Sciatic nerve (tissue), 2 donors: ENCODE results near the gene SMC5. TPM values are rescaled to one million over a fixed set of nuclear protein-coding genes. Genes with fewer than 3 reads are reported as not detected.
"Not testable (repeated sequence)": the region's sequence is repeated elsewhere in the genome, so short reads cannot be mapped to it uniquely, and the experiment has no call there.

Source experiments
- ATAC-seq: fragments of 200-7000 bp; cut with Tn5 transposase; one replicate; pipeline ENCODE4 v1.9.1; 2020; ENCODE audit warnings: mild to moderate bottlenecking, moderate library complexity
- DNase-seq: peaks from one replicate; pipeline ENCODE4 v3.0.0-alpha.2; 2020; ENCODE audit warnings: low spot score
- intact Hi-C: fragments of 100-400 bp; cut with DNase I; formaldehyde crosslinking; loops from one replicate; pipeline ENCODE4 v1.14.2; 2022
- total RNA-seq: library from RNA; stranded (reverse); fragmentation: NEBNext Ultra II Directional; extraction: Animal tissue kit (Norgen Biotek cat#: 25700); gene quantifications from one replicate; pipeline ENCODE4 v1.2.1, GENCODE V29; 2021
- donor health status: DM: no; HTN: no; CAD: no.
- donor health status: DM: no; HTN: no; CAD: no.

Gene SMC5
- total RNA-seq, 1 donor from 2014 or later, result 52.9 TPM

GRCh38 chr9:70261131-70261870 is 2.5 kb downstream of the SMC5 start:
- ATAC-seq, result no peak
- no peak for DNase-seq
- intact Hi-C loops, result no loop called here

GRCh38 chr9:70262366-70262765 is 3.6 kb downstream of the SMC5 start:
- DNase-seq, result no peak
- ATAC-seq, result no peak
- intact Hi-C loops, result no loop called here

- DNase-seq, result no peak
- ATAC-seq, result no peak
- intact Hi-C loops, result no loop called here
These were observed 4.2 kb downstream of the SMC5 start for GRCh38 chr9:70262948-70263347.

- intact Hi-C loops, result no loop called here
- ATAC-seq, result no peak
- no peak for DNase-seq
These were observed 4.6 kb downstream of the SMC5 start for GRCh38 chr9:70263421-70263820.

- intact Hi-C loops, result no loop called here
- ATAC-seq, result no peak
- no peak for DNase-seq
These were observed 19.5 kb downstream of the SMC5 start for GRCh38 chr9:70278305-70278704.

GRCh38 chr9:70283848-70284247 is 25.1 kb downstream of the SMC5 start:
- DNase-seq, result no peak
- intact Hi-C loops, result no loop called here

GRCh38 chr9:70285246-70285645 is 26.5 kb downstream of the SMC5 start:
- ATAC-seq (no peak), DNase-seq (no peak)
- intact Hi-C loops, result no loop called here

More at GRCh38 chr9:70283848-70284247, 25.1 kb downstream of the SMC5 start:
- ATAC-seq, result no peak

GRCh38 chr9:70285981-70286598 is 27.3 kb downstream of the SMC5 start:
- intact Hi-C loops, result no loop called here
- ATAC-seq (no peak), DNase-seq (no peak)

- DNase-seq (no peak), ATAC-seq (no peak)
- intact Hi-C loops, result no loop called here
These were observed 31.8 kb downstream of the SMC5 start for GRCh38 chr9:70290626-70291025.

GRCh38 chr9:70291446-70291845 is 32.7 kb downstream of the SMC5 start:
- intact Hi-C loops, result no loop called here
- no peak for ATAC-seq
- DNase-seq, result no peak

- DNase-seq, result no peak
- intact Hi-C loops, result no loop called here
- ATAC-seq, result no peak
These were observed 33.5 kb downstream of the SMC5 start for GRCh38 chr9:70292253-70292652.

GRCh38 chr9:70293214-70293613 is 34.4 kb downstream of the SMC5 start:
- intact Hi-C loops, result no loop called here
- ATAC-seq (no peak), DNase-seq (no peak)

GRCh38 chr9:70297141-70297540 is 38.4 kb downstream of the SMC5 start:
- ATAC-seq, result no peak
- DNase-seq, result no peak
- intact Hi-C loops, result no loop called here

- ATAC-seq (no peak), DNase-seq (no peak)
- intact Hi-C loops, result no loop called here
These were observed 39.5 kb downstream of the SMC5 start for GRCh38 chr9:70298245-70298771.

GRCh38 chr9:70303268-70303667 is 44.5 kb downstream of the SMC5 start:
- DNase-seq (no peak), ATAC-seq (no peak)
- intact Hi-C loops, result no loop called here

GRCh38 chr9:70304810-70305209 is 46.0 kb downstream of the SMC5 start:
- intact Hi-C loops, result no loop called here
- no peak for ATAC-seq
- no peak for DNase-seq

GRCh38 chr9:70315389-70315788 is 56.6 kb downstream of the SMC5 start:
- ATAC-seq, result no peak
- no peak for DNase-seq
- intact Hi-C loops, result no loop called here

GRCh38 chr9:70318002-70318401 is 59.2 kb downstream of the SMC5 start:
- ATAC-seq (no peak), DNase-seq (no peak)
- intact Hi-C loops, result no loop called here

GRCh38 chr9:70322096-70322495 is 63.3 kb downstream of the SMC5 start:
- no peak for DNase-seq
- no peak for ATAC-seq
- intact Hi-C loops, result no loop called here

GRCh38 chr9:70324963-70325362 is 66.2 kb downstream of the SMC5 start:
- no peak for DNase-seq
- intact Hi-C loops, result no loop called here
- ATAC-seq, result no peak

- intact Hi-C loops, DNase-seq, ATAC-seq: not testable (repeated sequence)
These were observed 69.8 kb downstream of the SMC5 start for GRCh38 chr9:70328625-70329024.
